Measurements from ENCODE around the gene MVB12B.

MVB12B gene

DNA sequence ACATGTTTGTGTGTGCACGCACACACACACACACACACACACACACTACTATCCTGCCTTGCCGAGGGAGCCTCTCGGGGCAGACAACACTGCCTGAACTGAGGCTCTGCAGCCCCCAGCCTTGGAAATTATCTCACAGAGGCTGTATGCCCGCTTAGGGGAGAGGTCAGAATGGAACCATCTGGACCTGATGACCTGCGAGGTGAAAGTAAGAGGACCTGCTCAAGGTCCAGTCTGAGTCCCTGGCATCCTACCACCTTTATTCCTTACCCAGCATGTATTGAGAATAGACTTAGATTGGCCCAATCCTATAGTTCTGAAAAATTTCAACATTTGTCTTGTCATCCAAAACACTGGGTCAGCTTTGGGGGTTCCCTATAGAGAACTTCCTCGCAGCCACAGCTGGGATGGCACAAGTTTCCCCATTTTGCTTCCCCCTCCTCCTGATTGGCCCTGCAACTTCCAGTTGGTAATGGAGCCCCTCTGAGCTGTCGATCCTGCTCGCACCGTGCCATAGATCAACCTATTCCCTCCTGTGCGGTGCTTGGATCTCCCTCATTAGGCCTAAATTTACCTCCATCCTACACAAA lies 10.2 kb downstream of the MVB12B start:
- no peak for DNase-seq
- Histone ChIP-seq H3K36me3 (replicated peaks) (no peaks in the 10 kb centered on the region), H3K27me3 (replicated peaks) (no peaks in the 10 kb centered on the region), H3K4me3 (ENCODE audit: low read depth, low read length) (no peak overlapping the region), H3K27ac (no peak overlapping the region)
- TF ChIP-seq, protein P1, sequence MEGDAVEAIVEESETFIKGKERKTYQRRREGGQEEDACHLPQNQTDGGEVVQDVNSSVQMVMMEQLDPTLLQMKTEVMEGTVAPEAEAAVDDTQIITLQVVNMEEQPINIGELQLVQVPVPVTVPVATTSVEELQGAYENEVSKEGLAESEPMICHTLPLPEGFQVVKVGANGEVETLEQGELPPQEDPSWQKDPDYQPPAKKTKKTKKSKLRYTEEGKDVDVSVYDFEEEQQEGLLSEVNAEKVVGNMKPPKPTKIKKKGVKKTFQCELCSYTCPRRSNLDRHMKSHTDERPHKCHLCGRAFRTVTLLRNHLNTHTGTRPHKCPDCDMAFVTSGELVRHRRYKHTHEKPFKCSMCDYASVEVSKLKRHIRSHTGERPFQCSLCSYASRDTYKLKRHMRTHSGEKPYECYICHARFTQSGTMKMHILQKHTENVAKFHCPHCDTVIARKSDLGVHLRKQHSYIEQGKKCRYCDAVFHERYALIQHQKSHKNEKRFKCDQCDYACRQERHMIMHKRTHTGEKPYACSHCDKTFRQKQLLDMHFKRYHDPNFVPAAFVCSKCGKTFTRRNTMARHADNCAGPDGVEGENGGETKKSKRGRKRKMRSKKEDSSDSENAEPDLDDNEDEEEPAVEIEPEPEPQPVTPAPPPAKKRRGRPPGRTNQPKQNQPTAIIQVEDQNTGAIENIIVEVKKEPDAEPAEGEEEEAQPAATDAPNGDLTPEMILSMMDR (IDR thresholded peaks at IDR 0.05; ENCODE audit: low read depth, low read length, missing control alignments): no peak
- in situ Hi-C loops (cut with HindIII; ENCODE audit: low pct_ligation_motif_present, low sequenced_read_pairs): no loop called here

DNA sequence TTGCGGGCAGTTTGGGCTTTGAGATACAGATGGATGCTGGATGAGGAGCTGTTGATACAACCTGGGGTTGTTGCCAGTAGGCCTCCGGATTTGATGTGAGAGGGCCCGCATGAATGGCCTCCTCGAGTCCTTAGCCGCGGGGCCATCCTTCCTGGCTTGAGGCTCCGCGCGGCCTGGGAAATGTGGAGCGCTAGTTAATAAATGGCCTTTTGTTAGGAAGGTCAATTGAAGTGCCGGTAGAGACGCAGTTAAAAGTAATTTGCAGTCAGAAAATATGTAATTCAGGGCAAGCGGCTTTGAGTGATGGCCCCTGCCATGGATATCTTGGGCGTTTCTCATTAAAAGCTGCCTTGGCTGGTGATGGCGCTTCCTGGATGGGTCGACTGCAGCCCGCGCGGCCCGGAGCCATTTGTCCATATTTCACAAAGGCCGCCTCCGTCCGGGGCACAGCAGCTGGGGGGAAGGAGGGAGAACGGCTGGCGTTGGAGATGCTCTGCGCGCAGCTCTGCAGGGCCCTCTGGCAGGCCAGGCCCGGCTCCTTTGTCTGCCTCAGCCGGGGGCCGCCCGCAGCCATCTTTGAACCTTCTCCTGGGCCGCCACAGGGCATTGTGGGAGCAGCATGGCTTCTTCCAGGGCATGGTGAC lies 11.2 kb downstream of the MVB12B start:
- Histone ChIP-seq H3K36me3 (replicated peaks) (no peaks in the 10 kb centered on the region), H3K27ac (no peak overlapping the region), H3K4me3 (ENCODE audit: low read depth, low read length) (peak overlapping the region; percentile 9), H3K27me3 (replicated peaks) (no peaks in the 10 kb centered on the region)
- no peak for DNase-seq
- TF ChIP-seq, protein P1 (IDR thresholded peaks at IDR 0.05; ENCODE audit: low read depth, low read length, missing control alignments): no peak
- in situ Hi-C loops (cut with HindIII; ENCODE audit: low pct_ligation_motif_present, low sequenced_read_pairs): no loop called here

DNA sequence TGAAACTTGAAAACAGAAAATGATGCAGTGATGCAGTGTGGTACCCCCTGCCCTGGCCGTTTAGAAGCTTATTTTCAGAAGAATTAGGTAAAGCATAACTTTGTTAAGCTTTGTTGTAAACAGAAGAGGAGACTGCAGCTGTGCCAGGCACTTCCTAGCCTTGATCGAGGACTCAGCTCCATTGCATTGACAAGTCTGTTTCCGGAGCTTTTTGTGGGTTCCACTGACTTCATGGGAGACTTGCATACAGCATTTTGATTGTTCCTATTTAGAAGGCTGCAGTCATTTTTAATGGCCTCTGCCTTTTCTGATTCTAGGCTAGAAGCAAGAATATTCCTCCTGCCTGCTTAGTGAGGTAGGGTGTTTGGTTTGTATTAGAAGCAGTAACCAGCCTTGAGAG lies 12.3 kb downstream of the MVB12B start:
- DNase-seq: no peak
- H3K27ac ChIP-seq: no peak overlapping the region
- in situ Hi-C loops (cut with HindIII; ENCODE audit: low pct_ligation_motif_present, low sequenced_read_pairs): no loop called here
- TF ChIP-seq, protein P1 (IDR thresholded peaks at IDR 0.05; ENCODE audit: low read depth, low read length, missing control alignments): no peak
- no peaks in the 10 kb centered on the region for H3K36me3 ChIP-seq (replicated peaks)
- no peak overlapping the region for H3K4me3 ChIP-seq (ENCODE audit: low read depth, low read length)
- no peaks in the 10 kb centered on the region for H3K27me3 ChIP-seq (replicated peaks)

DNA sequence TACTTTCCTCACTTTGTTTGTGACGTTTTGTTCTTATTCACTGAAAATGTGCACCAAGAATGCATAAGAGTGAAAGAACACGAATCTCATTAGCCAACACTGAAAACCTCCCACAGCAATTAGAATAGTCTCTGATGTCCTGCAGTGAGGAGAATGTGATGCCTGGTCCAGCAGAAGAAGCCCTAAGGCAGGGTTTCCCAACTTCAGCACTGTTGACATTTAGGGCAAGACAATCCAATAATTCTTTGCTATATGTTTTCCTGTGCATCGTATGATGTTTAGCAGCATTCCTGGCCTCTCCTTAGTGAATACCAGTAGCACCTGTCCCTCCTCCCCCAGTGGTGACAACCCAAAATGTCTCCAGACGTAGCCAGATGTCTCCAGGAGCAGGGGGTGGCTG lies 14.8 kb downstream of the MVB12B start:
- Histone ChIP-seq H3K27ac (no peak overlapping the region), H3K36me3 (replicated peaks) (no peaks in the 10 kb centered on the region), H3K27me3 (replicated peaks) (no peaks in the 10 kb centered on the region), H3K4me3 (ENCODE audit: low read depth, low read length) (no peak overlapping the region)
- TF ChIP-seq, protein P1 (IDR thresholded peaks at IDR 0.05; ENCODE audit: low read depth, low read length, missing control alignments): no peak
- in situ Hi-C loops (cut with HindIII; ENCODE audit: low pct_ligation_motif_present, low sequenced_read_pairs): no loop called here
- DNase-seq: no peak

DNA sequence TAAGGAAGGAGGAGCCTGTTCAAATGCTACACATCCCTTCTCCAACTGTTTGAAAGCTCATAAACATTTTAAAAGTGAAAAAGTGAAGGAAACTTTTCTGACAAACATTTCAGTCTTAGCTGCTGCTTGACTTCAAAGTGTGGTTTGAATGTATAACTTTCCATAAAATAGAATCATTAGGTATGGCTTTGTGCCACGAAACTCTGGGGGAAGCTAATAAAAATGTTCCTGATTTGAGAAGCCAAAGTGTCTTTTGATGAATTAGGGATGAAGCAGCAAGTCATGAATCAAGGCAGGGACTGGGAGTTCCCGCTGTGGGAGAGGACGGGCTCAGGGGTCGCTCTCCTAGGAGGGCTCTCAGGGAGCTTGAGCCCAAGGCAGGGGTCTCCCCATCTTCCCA lies 15.3 kb downstream of the MVB12B start:
- in situ Hi-C loops (cut with HindIII; ENCODE audit: low pct_ligation_motif_present, low sequenced_read_pairs): no loop called here
- Histone ChIP-seq H3K27ac (no peak overlapping the region), H3K36me3 (replicated peaks) (no peaks in the 10 kb centered on the region), H3K4me3 (ENCODE audit: low read depth, low read length) (no peak overlapping the region), H3K27me3 (replicated peaks) (no peaks in the 10 kb centered on the region)
- no peak for DNase-seq
- TF ChIP-seq, protein P1 (IDR thresholded peaks at IDR 0.05; ENCODE audit: low read depth, low read length, missing control alignments): no peak

DNA sequence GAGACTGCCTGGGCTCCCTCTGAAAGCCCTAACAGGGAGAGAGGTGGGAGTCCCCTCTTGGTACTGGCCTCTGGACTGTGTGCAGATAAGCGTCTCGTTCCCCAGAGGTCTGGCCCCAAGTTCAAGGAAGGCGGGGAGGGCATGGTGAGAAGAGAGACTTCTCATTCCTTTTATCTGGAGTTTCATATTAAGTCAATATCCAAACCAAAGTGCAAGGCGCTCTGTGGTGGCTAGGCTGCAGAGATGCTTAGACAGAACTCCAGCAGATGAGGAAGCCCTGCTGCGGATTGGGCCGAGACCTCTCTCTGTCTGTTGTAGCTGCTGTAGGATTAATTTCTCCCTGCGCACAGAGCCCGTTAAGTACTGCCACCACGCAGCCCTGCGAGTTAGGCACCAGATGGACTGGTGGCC lies 16.0 kb downstream of the MVB12B start:
- H3K36me3 ChIP-seq (replicated peaks): no peaks in the 10 kb centered on the region
- TF ChIP-seq, protein P1 (IDR thresholded peaks at IDR 0.05; ENCODE audit: low read depth, low read length, missing control alignments): no peak
- H3K27ac ChIP-seq: no peak overlapping the region
- no peaks in the 10 kb centered on the region for H3K27me3 ChIP-seq (replicated peaks)
- H3K4me3 ChIP-seq (ENCODE audit: low read depth, low read length): no peak overlapping the region
- DNase-seq: no peak
- in situ Hi-C loops (cut with HindIII; ENCODE audit: low pct_ligation_motif_present, low sequenced_read_pairs): no loop called here
